ENCODE measurements around the gene MYOT. TPM values are rescaled to one million over a fixed set of nuclear protein-coding genes. Genes with fewer than 3 reads are reported as not detected.

The MYOT gene
- total and polyA plus RNA-seq, 2 donors (not counting 1 experiment from before 2014, with no cell fraction given) = not detected

GRCh38 chr5:137832416-137832815 is 35.2 kb upstream of the MYOT start:
- no peak overlapping the region for H2AFZ ChIP-seq (ENCODE audit: insufficient read depth, low read depth, low read length, poor library complexity, severe bottlenecking)
- TF ChIP-seq EZH2 (IDR thresholded peaks at IDR 0.05; ENCODE audit: borderline replicate concordance, insufficient read depth, low read depth, low read length, poor library complexity, severe bottlenecking) (no peak), CTCF (IDR thresholded peaks at IDR 0.05) (no peak)
- no CpG with 5 or more reads among the region's 1 CpG for WGBS (ENCODE audit: insufficient coverage)

GRCh38 chr5:137833463-137833862 is 34.2 kb upstream of the MYOT start:
- H3K4me1 ChIP-seq (ENCODE audit: control insufficient read depth in 2 of 2, insufficient read depth in 2 of 2, low read length in 2 of 2) = no peaks in the 10 kb centered on the region
- no CpG with 5 or more reads among the region's 1 CpG for WGBS (ENCODE audit: insufficient coverage)
- H3K79me2 ChIP-seq (ENCODE audit: control insufficient read depth, insufficient read depth, low read length) = no peaks in the 10 kb centered on the region
- H3K27ac Mint-ChIP-seq = no peak overlapping the region
- no peak overlapping the region for H3K27ac ChIP-seq (ENCODE audit: low read length in 2 of 2)
- intact Hi-C loops (cut with micrococcal nuclease) = no loop called here
- H3K27me3 ChIP-seq (replicated peaks in 1 of 4; ENCODE audit: control extremely low read depth in 1 of 4, control insufficient read depth in 3 of 4, insufficient read depth in 4 of 4, low read length in 3 of 4) = no peaks in the 10 kb centered on the region
- H3K4me2 ChIP-seq (replicated peaks; ENCODE audit: low read depth, low read length, poor library complexity, severe bottlenecking) = no peak overlapping the region
- H3K4me1 Mint-ChIP-seq = no peaks in the 10 kb centered on the region
- no peak for ATAC-seq (ENCODE audit: low read depth)
- H3K4me3 ChIP-seq (ENCODE audit: control extremely low read depth in 1 of 5, extremely low read depth in 1 of 5, insufficient read depth in 1 of 5, low read depth in 2 of 5, low read length in 4 of 5) = no peak overlapping the region
- no peaks in the 10 kb centered on the region for H3K27me3 Mint-ChIP-seq
- H3K9me3 Mint-ChIP-seq (ENCODE audit: insufficient read depth) = no peaks in the 10 kb centered on the region
- DNase-seq = no peak
- ChIA-PET CTCF (interaction anchor here (4.0 kb wide), 1 partner anchor 55 kb away, joined by 12 read pairs; no protein-coding TSS in a partner anchor), POLR2A (no interaction called here)
- no peak overlapping the region for H3K4me3 Mint-ChIP-seq
- no peak overlapping the region for H2AFZ ChIP-seq (ENCODE audit: insufficient read depth, low read depth, low read length, poor library complexity, severe bottlenecking)
- no peak overlapping the region for H3K9ac ChIP-seq (ENCODE audit: low read length)
- TF ChIP-seq EZH2 (IDR thresholded peaks at IDR 0.05; ENCODE audit: borderline replicate concordance, insufficient read depth, low read depth, low read length, poor library complexity, severe bottlenecking) (no peak), CTCF (IDR thresholded peaks at IDR 0.05) (no peak)
- H4K20me1 ChIP-seq (ENCODE audit: control insufficient read depth, insufficient read depth, low read length, poor library complexity, severe bottlenecking) = no peaks in the 10 kb centered on the region
- no peaks in the 10 kb centered on the region for H3K9me3 ChIP-seq (ENCODE audit: control extremely low read depth in 1 of 3, control insufficient read depth in 2 of 3, insufficient read depth in 1 of 3, low read length in 2 of 3)
- no peaks in the 10 kb centered on the region for H3K36me3 ChIP-seq (replicated peaks in 1 of 2; ENCODE audit: control extremely low read depth in 1 of 2, control insufficient read depth in 1 of 2, extremely low read depth in 1 of 2, insufficient read depth in 2 of 2, low read length in 1 of 2)

More at GRCh38 chr5:137832416-137832815, 35.2 kb upstream of the MYOT start:
- intact Hi-C loops (cut with micrococcal nuclease) = no loop called here
- H3K4me3 ChIP-seq (ENCODE audit: control extremely low read depth in 1 of 5, extremely low read depth in 1 of 5, insufficient read depth in 1 of 5, low read depth in 2 of 5, low read length in 4 of 5) = no peak overlapping the region
- POLR2A ChIA-PET = no interaction called here
- CTCF ChIA-PET = interaction anchor here (4.0 kb wide), 1 partner anchor 53 kb away, joined by 12 read pairs; no protein-coding TSS in a partner anchor
- no peaks in the 10 kb centered on the region for H3K9me3 Mint-ChIP-seq (ENCODE audit: insufficient read depth)
- no peak overlapping the region for H3K27ac ChIP-seq (ENCODE audit: low read length in 2 of 2)
- ATAC-seq (ENCODE audit: low read depth) (no peak), DNase-seq (no peak)
- no peak overlapping the region for H3K9ac ChIP-seq (ENCODE audit: low read length)
- H3K4me3 Mint-ChIP-seq = no peak overlapping the region
- no peaks in the 10 kb centered on the region for H4K20me1 ChIP-seq (ENCODE audit: control insufficient read depth, insufficient read depth, low read length, poor library complexity, severe bottlenecking)
- H3K27me3 Mint-ChIP-seq = no peaks in the 10 kb centered on the region
- no peaks in the 10 kb centered on the region for H3K4me1 ChIP-seq (ENCODE audit: control insufficient read depth in 2 of 2, insufficient read depth in 2 of 2, low read length in 2 of 2)
- no peak overlapping the region for H3K27ac Mint-ChIP-seq
- no peaks in the 10 kb centered on the region for H3K36me3 ChIP-seq (replicated peaks in 1 of 2; ENCODE audit: control extremely low read depth in 1 of 2, control insufficient read depth in 1 of 2, extremely low read depth in 1 of 2, insufficient read depth in 2 of 2, low read length in 1 of 2)
- no peaks in the 10 kb centered on the region for H3K79me2 ChIP-seq (ENCODE audit: control insufficient read depth, insufficient read depth, low read length)
- H3K27me3 ChIP-seq (replicated peaks in 1 of 4; ENCODE audit: control extremely low read depth in 1 of 4, control insufficient read depth in 3 of 4, insufficient read depth in 4 of 4, low read length in 3 of 4) = no peaks in the 10 kb centered on the region
- no peaks in the 10 kb centered on the region for H3K9me3 ChIP-seq (ENCODE audit: control extremely low read depth in 1 of 3, control insufficient read depth in 2 of 3, insufficient read depth in 1 of 3, low read length in 2 of 3)
- no peak overlapping the region for H3K4me2 ChIP-seq (replicated peaks; ENCODE audit: low read depth, low read length, poor library complexity, severe bottlenecking)
- no peaks in the 10 kb centered on the region for H3K4me1 Mint-ChIP-seq

Data from B cell (primary cell).